ENCODE measurements around the gene TBC1D1.

The TBC1D1 gene

GRCh38 chr4:37890801-37891259, at the start of gene TBC1D1:
Gene TBC1D1 (plus strand): TSS chr4:37891084. CDS start chr4:37902096, 11,012 bp downstream.
- peak; percentile 9 to 30 for DNase-seq (ENCODE audit: extremely low read depth in 1 of 2, low read depth in 1 of 2)

- no peak for DNase-seq (ENCODE audit: extremely low read depth in 1 of 2, low read depth in 1 of 2)
Observed at GRCh38 chr4:37844204-37844603, 46.7 kb upstream of the TBC1D1 start.

- no peak for DNase-seq (ENCODE audit: extremely low read depth in 1 of 2, low read depth in 1 of 2)
Observed at GRCh38 chr4:37845201-37845600, 45.7 kb upstream of the TBC1D1 start.

- DNase-seq (ENCODE audit: extremely low read depth in 1 of 2, low read depth in 1 of 2) = no peak
Observed at GRCh38 chr4:37847311-37847884, 43.5 kb upstream of the TBC1D1 start.

- DNase-seq (ENCODE audit: extremely low read depth in 1 of 2, low read depth in 1 of 2) = no peak
Observed at GRCh38 chr4:37852376-37852775, 38.5 kb upstream of the TBC1D1 start.

GRCh38 chr4:37858112-37858511, 32.8 kb upstream of the TBC1D1 start:
- DNase-seq (ENCODE audit: extremely low read depth in 1 of 2, low read depth in 1 of 2) = no peak

- DNase-seq (ENCODE audit: extremely low read depth in 1 of 2, low read depth in 1 of 2) = no peak
Observed at GRCh38 chr4:37858872-37859271, 32.0 kb upstream of the TBC1D1 start.

GRCh38 chr4:37860266-37860665, 30.6 kb upstream of the TBC1D1 start:
- no peak for DNase-seq (ENCODE audit: extremely low read depth in 1 of 2, low read depth in 1 of 2)

- DNase-seq (ENCODE audit: extremely low read depth in 1 of 2, low read depth in 1 of 2) = no peak
Observed at GRCh38 chr4:37862961-37863360, 27.9 kb upstream of the TBC1D1 start.

- no peak for DNase-seq (ENCODE audit: extremely low read depth in 1 of 2, low read depth in 1 of 2)
Observed at GRCh38 chr4:37864786-37865185, 26.1 kb upstream of the TBC1D1 start.

- no peak for DNase-seq (ENCODE audit: extremely low read depth in 1 of 2, low read depth in 1 of 2)
Observed at GRCh38 chr4:37865450-37865849, 25.4 kb upstream of the TBC1D1 start.

GRCh38 chr4:37867102-37867501, 23.8 kb upstream of the TBC1D1 start:
- DNase-seq (ENCODE audit: extremely low read depth in 1 of 2, low read depth in 1 of 2) = no peak

GRCh38 chr4:37868238-37868637, 22.6 kb upstream of the TBC1D1 start:
- no peak for DNase-seq (ENCODE audit: extremely low read depth in 1 of 2, low read depth in 1 of 2)

GRCh38 chr4:37872310-37872988, 18.4 kb upstream of the TBC1D1 start:
- no peak for DNase-seq (ENCODE audit: extremely low read depth in 1 of 2, low read depth in 1 of 2)

GRCh38 chr4:37873386-37873785, 17.5 kb upstream of the TBC1D1 start:
- DNase-seq (ENCODE audit: extremely low read depth in 1 of 2, low read depth in 1 of 2) = no peak

GRCh38 chr4:37876156-37876555, 14.7 kb upstream of the TBC1D1 start:
- no peak for DNase-seq (ENCODE audit: extremely low read depth in 1 of 2, low read depth in 1 of 2)

- no peak for DNase-seq (ENCODE audit: extremely low read depth in 1 of 2, low read depth in 1 of 2)
Observed at GRCh38 chr4:37879365-37879764, 11.5 kb upstream of the TBC1D1 start.

GRCh38 chr4:37881811-37882210, 9.1 kb upstream of the TBC1D1 start:
- no peak for DNase-seq (ENCODE audit: extremely low read depth in 1 of 2, low read depth in 1 of 2)

- no peak for DNase-seq (ENCODE audit: extremely low read depth in 1 of 2, low read depth in 1 of 2)
Observed at GRCh38 chr4:37882665-37883296, 8.1 kb upstream of the TBC1D1 start.

- no peak for DNase-seq (ENCODE audit: extremely low read depth in 1 of 2, low read depth in 1 of 2)
Observed at GRCh38 chr4:37884855-37885487, 5.9 kb upstream of the TBC1D1 start.

GRCh38 chr4:37885496-37885895, 5.4 kb upstream of the TBC1D1 start:
- DNase-seq (ENCODE audit: extremely low read depth in 1 of 2, low read depth in 1 of 2) = no peak
